GM12891 (cell line): ENCODE results near the gene CASS4.

Experiments used
- POLR2A ChIP-seq: IDR thresholded peaks from 2 replicates; pipeline ENCODE4 v1.6.1; 2011; ENCODE audit warnings: low read depth, low read length, control low read depth
- POLR2AphosphoS5 ChIP-seq: IDR thresholded peaks from 2 replicates; pipeline ENCODE4 v1.6.1; 2011; ENCODE audit warnings: low read depth, low read length, control low read depth
- POU2F2 ChIP-seq: IDR thresholded peaks from 2 replicates; pipeline ENCODE4 v1.6.1; 2011; ENCODE audit warnings: low read depth, mild to moderate bottlenecking, control low read depth, low read length, moderate library complexity
- TAF1 ChIP-seq: IDR thresholded peaks from 2 replicates; pipeline ENCODE4 v1.6.1; 2011; ENCODE audit warnings: low read depth, low read length, control low read depth

- TF ChIP-seq POLR2A (no peak), POLR2AphosphoS5 (no peak), TAF1 (no peak), POU2F2 (no peak)
Observed at GRCh38 chr20:56451056-56451765, 39.2 kb downstream of the CASS4 start.
